ENCODE data around the gene TBX10. TPM values are rescaled to one million over a fixed set of nuclear protein-coding genes. Genes with fewer than 3 reads are reported as not detected.

TBX10 gene
- total and polyA plus RNA-seq, 2 of the 8 experiments (the other 6 are each of a cell fraction or from before 2014, with no cell fraction given) = 0.09 TPM; not detected in 1

DNA sequence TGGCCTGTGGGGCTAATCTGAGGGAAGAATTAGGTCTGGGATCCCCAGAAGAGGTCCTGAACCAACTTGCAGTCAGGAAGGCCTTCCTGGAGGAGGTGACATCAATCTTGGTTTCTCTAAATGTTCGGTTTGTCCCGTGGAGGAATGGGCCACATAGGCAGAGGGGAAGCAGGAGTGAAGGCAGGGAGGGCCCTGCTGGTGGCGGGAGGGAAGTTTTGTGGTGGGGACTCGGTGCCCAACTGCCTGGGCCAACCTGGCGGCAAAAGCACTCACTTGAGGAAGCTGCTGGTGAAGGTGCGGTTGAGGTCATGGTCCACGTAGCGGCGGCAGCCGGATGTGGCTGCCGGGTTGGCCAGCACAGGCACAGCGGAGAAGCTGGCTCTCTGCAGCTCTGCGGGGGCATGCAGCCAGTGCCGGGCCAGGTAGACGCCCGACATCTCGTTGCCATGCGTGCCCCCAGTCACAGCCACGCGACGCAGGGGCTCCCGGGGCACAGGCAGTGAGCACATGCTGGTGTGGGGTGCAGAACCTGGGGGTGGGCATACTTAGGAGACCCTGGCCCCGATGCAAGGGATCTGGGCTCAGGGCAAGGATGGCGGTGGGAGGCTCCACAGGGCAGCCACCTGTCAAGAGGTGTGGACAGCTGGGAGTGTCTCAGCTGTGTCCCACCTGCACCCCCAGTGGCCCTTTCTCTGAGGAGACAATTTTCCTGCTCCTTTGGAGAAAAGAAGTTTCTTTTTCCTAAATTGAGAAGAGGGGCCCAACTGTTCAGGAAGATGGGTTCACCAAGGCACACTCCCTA, 7.2 kb upstream of the TBX10 start (continued):
- no peak for TF ChIP-seq RBBP5 (IDR thresholded peaks at IDR 0.05; ENCODE audit: borderline replicate concordance, low read depth, low read length)
- TF ChIP-seq CTCF (IDR thresholded peaks at IDR 0.05; ENCODE audit: control extremely low read depth in 1 of 3, insufficient read depth in 1 of 3, low read depth in 1 of 3, low read length in 3 of 3) = no peak
- no peak for TF ChIP-seq CEBPB (IDR thresholded peaks at IDR 0.05; ENCODE audit: low read depth, low read length)
- no peak for TF ChIP-seq JUN (IDR thresholded peaks at IDR 0.05; ENCODE audit: low read depth, low read length)
- TF ChIP-seq CHD1 (IDR thresholded peaks at IDR 0.05; ENCODE audit: low read depth, low read length) = no peak
